Glomerular endothelial cell (primary cell): ENCODE data around the gene DBP. TPM values are rescaled to one million over a fixed set of nuclear protein-coding genes. Genes with fewer than 3 reads are reported as not detected.
"Not testable (repeated sequence)": the region's sequence is repeated elsewhere in the genome, so short reads cannot be mapped to it uniquely, and the experiment has no call there.

Experiments used
- DNase-seq: peaks from one replicate; pipeline ENCODE4 v3.0.0-alpha.2; 2011; ENCODE audit warnings: low read depth, low spot score; ENCODE audit errors: extremely low read depth
- total RNA-seq: library from RNA; depleted of rRNA; stranded (reverse); fragments of >200 nt; gene quantifications from 2 replicates; pipeline ENCODE4 v1.2.3, GENCODE V29; 2015

The DBP gene
- total RNA-seq: 2.9 and 4.1 TPM in 2 replicates

- DNase-seq: no peak
Measured at GRCh38 chr19:48636859-48637448, at the start of gene DBP. TSS of gene DBP (minus strand) at chr19:48637379. CDS start at chr19:48636994, 385 bp downstream.

GRCh38 chr19:48686637-48687036 is 49.5 kb upstream of the DBP start:
- not testable (repeated sequence) for DNase-seq

GRCh38 chr19:48686088-48686487 is 48.9 kb upstream of the DBP start:
- DNase-seq: no peak

GRCh38 chr19:48685583-48685982 is 48.4 kb upstream of the DBP start:
- DNase-seq: no peak

- DNase-seq: no peak
Measured at GRCh38 chr19:48683349-48683748, 46.2 kb upstream of the DBP start.

- DNase-seq: no peak
Measured at GRCh38 chr19:48681127-48681470, 43.9 kb upstream of the DBP start.

GRCh38 chr19:48680436-48681126 is 43.4 kb upstream of the DBP start:
- no peak for DNase-seq

- not testable (repeated sequence) for DNase-seq
Measured at GRCh38 chr19:48680006-48680405, 42.8 kb upstream of the DBP start.

GRCh38 chr19:48678201-48678600 is 41.0 kb upstream of the DBP start:
- DNase-seq: no peak

GRCh38 chr19:48676887-48677286 is 39.7 kb upstream of the DBP start:
- DNase-seq: no peak

GRCh38 chr19:48676487-48676886 is 39.3 kb upstream of the DBP start:
- no peak for DNase-seq

- DNase-seq: no peak
Measured at GRCh38 chr19:48674921-48675824, 38.0 kb upstream of the DBP start.

GRCh38 chr19:48674216-48674809 is 37.1 kb upstream of the DBP start:
- DNase-seq: no peak

- no peak for DNase-seq
Measured at GRCh38 chr19:48673436-48674100, 36.4 kb upstream of the DBP start.

GRCh38 chr19:48672994-48673393 is 35.8 kb upstream of the DBP start, which contains the start of gene NTN5:
TSS of gene NTN5 (minus strand) at chr19:48673017. CDS start at chr19:48670986, 2,031 bp downstream.
- no peak for DNase-seq

GRCh38 chr19:48671446-48671995 is 34.3 kb upstream of the DBP start:
- no peak for DNase-seq

GRCh38 chr19:48670699-48671445 is 33.7 kb upstream of the DBP start:
- no peak for DNase-seq

- no peak for DNase-seq
Measured at GRCh38 chr19:48669903-48670668, 32.9 kb upstream of the DBP start.

GRCh38 chr19:48668761-48669160 is 31.6 kb upstream of the DBP start:
- DNase-seq: no peak
